Sigmoid colon (tissue), 4 donors: ENCODE results near the gene ANKRD10.

Experiments
- CTCF ChIP-seq, 4 experiments: fragments of 450-650 bp in 3 of 4; fragments of 200-600 bp in 1 of 4; IDR thresholded peaks; one replicate each; pipeline ENCODE4 v1.5.1; 2016 to 2019; ENCODE audit warnings: antibody characterized with exemption in 4 of 4, mild to moderate bottlenecking in 3 of 4, moderate library complexity in 2 of 4
- EP300 ChIP-seq, 4 donors: sonication (generic); formaldehyde crosslinking; IDR thresholded peaks; one replicate each; pipeline ENCODE4 v1.6.1; 2017; ENCODE audit warnings: antibody characterized with exemption in 4 of 4
- POLR2A ChIP-seq, 2 donors: fragments of 450-650 bp; IDR thresholded peaks; one replicate each; pipeline ENCODE4 v1.6.1; 2016; ENCODE audit warnings: antibody characterized with exemption in 2 of 2, mild to moderate bottlenecking in 2 of 2, moderate library complexity in 2 of 2

- TF ChIP-seq CTCF (IDR thresholded peaks at IDR 0.05) (no peak), POLR2A (IDR thresholded peaks at IDR 0.05) (no peak), EP300 (IDR thresholded peaks at IDR 0.05) (no peak)
Observed at GRCh38 chr13:110915874-110916206, 971 bp upstream of the ANKRD10 start.
